DMS79 (cell line): ENCODE data around the gene KCNMA1.

ENCODE experiments used
- DNase-seq: peaks from one replicate; lab custom pipeline; 2025; lab: John Stamatoyannopoulos, UW

The KCNMA1 gene

DNA sequence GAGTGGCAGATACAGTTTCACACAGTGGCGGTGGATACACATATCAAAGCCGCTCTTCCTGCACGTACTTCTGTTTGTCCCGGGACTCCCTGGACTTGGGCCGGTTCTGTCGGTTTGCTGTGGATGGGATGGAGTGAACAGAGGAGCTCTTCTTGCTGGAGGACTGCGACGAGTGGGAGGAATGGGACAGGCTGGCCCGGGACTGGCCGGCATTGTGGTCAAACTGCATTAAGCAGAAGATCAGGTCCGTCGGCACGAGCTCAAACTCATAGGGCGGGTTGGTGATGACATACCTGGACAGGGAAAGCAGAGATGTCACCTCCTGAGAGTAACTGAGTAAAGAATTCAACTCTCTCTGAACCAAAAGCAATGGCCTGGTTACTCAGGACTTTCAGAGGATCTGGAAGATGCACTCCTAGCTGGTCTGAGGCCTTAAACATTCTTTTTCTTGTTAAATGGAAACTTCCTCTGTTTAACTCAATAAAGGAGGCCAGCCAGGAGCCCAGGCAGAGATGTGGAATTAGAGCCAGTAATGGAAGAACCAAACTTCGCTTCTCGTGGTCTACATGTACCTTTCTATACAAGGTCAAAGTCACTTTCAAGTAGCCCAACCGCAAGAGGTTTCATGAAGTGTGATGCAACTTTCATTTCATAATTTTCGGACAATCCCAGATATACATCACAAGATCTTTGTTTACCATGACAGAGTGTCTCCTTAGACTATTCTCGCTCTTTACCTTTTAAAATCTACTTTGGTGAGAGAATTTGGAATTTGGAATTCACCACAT, 750.2 kb downstream of the KCNMA1 start:
- no peak for DNase-seq

DNA sequence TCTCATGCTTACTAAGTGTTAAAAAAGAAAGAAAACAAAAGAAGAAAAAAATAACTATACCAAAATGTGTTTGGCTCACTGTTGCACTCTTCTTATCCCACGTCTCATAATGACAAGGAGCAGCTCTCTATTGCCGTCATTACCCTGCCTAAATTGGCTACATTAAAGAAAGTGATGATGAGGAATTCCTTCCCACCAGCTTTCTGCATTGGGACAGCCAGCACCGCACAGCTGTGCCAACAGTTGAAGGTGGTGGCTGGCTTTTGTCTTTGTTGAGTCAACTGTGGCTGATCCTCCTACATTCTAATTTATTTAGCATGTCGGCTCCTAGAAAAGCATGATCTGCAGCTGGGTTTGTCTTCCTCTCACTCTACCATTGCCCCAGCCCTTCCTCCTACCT, 751.8 kb downstream of the KCNMA1 start:
- DNase-seq, result no peak

DNA sequence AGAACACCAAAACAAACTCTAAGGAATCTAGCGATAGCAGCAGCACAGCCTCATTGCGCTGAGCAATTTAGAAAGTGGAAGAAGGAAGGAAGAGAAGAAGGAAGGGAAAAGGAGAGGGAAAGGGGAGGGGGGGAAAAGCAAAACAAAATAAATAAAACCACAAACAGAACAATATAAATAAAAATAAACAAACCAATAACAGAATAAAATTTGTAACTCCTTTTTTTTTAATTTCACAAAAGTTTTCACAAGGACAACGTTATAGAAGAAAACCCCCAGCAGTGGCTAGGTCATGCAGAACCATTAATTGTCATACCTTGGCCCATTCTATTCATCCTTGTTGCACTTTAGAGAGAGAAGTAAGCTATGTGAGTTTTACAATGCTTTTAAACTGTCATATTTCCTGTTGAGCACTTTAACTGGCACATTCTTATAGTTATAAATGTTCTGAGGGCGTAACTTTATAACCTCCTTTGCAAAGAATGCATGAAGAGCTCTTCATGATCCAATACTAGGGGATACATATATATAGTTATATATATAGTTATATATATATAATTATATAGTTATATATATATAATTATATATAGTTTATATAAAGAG, 752.8 kb downstream of the KCNMA1 start:
- DNase-seq, result no peak

DNA sequence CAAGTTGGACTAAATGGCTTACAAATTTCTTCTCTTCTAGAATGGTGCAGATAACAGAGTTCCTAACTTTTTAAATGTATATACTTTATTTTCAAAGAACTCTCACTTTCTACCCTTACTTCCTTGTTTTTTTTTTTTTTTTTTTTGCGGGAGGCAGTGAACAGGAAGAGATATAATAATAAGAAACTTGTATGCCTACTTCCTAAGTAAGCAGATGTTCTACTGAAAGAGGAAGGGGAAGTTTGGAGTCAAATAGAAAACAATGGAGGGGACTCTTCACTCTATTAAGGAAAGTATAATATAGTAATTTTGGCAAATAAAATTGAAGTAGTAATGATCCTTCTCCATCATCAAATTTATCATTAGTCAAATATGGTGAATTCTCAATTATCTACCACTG, 754.0 kb downstream of the KCNMA1 start:
- DNase-seq, result no peak

DNA sequence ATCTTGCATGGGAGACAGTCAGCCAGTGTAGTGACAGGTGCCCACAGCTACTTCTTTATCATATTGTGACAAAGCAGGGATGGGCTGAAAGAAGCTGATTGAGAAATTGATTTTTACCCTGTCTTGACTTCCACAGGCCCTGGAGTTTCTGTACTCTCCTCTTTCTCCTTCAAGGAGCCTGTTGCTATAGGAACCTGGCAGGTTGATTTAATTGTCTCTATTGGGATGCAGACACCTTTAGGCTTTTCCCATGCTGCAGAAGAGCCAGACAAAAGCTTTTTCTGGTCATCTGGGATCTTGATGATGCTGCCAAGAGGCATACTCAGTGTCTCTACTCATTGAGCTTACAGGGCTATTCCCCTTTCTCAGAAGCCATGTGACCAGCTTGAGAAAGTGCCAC, 754.8 kb downstream of the KCNMA1 start:
- no peak for DNase-seq

DNA sequence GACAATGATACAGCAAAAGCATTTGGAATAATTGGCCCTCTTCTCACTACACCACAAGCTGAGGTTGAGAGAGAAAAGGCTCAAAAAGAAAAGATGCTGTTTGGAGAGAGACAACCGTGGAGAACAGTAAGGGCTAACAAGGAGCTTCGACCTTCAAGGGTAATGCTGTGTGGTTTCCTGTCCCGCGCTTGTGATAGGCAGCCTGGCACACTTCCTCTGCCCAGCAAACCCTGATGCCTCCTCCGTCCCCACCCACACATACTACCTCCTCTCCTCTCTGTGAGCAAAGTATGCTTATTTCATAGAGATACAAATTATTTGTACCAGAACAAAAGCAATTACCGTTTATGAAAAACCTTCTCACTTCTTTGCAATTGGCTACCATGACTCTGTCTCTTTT, 755.4 kb downstream of the KCNMA1 start:
- DNase-seq, result no peak

DNA sequence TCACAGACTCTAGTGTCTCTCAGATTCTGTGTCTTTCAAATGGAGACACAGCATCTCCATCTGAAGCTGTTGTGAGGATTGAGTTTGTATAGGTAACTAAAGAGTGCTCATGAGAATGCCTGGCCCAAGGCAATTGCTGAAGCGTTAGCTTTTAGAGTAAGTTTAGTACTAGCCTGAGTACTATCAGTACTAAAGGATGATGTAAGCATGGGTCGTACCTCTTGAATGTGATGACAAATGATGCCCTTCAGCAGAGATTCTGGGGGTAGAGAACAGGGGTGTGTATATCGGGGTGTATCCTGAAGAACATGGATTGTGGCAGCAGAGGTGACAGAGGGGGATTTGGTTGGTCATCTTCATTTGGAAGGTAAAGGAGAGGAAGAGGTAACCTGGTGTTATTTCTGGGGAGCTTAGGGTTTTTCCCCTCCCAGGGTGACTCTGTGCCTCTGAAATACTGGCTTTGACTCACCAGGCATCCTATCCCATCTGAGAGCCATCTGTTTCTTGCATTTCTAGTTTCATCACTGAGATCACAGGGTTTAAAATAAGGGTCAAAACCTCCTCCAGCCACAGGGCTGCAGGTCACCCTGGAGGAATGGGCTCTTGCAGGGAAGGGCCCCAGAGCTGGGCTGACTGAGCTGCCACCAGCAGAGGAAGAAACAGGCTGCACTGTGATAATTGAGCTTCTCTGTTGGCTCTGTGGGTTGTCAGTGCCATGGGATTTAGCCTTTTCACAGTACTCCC, 756.0 kb downstream of the KCNMA1 start:
- DNase-seq, result no peak

DNA sequence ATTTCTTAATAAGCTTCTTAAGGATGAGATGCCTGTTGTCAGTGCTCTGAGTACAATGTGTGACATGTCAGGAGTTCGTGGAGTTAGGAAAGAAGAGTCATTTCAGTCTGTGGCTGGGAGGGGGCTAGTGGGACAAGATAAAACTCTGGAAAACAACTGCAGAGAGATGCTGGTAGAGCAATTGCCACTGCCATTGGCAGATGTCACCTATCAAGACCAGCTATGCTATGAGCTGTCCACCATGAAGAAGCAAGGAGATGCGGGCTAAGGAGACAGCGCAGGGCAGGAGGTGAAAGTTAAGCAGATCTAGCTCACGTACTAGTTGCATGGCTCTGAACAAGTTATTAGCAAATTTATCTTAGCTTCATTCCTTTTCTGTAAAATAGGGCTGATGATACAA, 756.7 kb downstream of the KCNMA1 start:
- DNase-seq, result no peak

DNA sequence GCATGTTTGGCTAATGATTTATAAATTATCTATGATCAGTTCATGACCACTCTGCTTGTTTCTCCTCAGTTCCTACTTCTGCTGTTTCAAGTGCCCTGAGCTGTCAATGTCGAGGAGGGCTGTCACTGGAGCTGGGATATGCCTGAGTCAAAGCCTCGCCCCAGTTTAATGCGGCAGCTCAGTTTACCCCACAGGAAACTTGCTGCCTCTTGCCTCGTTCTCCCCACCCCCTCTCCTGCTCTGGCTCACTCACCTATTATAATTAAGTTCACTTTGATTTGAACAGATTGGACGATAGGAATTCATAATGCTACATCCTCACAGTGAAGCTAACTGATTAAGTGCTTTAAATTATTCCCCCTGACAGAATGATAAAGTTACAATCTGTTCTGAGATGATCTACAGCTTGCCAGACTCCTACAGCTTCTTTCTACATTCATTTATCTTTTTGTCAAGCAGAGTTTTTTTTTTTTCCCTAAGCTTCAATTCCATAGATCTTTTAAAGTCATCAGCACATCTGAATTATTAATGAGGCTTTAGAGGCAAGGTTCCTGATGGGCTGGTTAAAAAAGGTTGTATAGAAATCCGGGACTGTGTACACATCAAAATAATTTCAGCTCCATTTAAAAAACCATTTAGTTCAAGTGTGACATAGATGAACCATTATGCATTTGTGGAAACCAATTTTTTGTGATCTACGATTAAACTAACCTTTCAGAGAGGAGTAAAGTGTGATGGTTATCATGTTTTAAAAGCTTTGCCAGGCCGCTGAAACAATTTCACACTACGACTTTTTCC, 758.3 kb downstream of the KCNMA1 start:
- no peak for DNase-seq

DNA sequence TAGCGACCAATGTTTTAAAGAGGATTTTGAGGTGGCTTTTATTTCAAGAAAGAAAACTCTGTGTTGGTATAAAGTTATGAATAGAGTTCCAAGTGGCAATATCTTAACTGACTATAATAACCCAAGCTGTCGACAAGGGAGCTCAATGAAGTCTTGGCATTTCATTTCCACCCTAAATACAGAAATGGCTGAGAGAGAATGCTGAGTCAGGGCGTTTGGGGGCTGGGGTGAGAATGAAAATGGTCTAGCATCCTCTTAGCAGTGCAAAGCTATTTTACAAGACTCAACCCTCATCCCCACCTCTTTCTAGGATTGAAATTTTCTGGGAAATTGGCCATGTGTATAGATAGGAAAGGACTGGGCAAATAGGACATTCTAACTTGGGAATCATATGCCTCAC, 759.1 kb downstream of the KCNMA1 start:
- DNase-seq, result no peak

DNA sequence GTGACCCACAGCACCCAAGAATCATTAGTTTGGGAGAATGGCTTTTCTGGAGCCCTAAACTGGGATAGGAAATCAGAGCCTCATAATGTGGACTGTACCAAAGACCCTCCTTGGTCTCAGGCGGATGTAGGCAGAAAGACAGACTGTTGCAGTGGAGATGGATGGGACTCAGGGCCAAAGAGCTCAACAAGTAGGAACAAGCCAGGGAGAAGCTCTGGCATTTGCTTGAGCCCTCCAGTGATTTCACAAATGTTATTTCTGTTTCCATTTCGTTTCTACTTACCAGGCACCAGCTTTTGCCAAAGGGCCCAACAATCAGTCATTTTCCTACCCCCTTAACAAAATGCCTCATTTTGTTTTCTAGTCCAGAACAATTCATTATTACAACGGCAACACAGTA, 762.7 kb downstream of the KCNMA1 start:
- no peak for DNase-seq

DNA sequence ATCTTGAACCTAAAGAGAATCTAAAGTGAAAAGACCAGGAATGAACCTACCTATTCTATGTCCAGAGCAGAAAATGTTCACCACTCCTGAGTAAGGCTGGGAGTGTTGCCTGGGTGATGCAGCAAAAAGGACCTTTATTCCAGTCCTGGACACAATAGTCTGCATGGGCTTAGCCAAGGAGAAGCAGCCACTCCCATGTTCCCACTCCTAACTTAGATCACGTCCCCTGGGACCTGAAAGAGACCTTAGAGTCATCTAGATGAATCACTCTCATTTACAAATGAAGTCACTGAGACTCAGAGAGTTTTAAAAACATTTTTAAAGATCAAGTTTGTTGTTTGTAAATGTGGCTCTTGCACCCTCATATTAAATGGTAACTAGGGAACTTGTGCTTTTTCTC, 763.4 kb downstream of the KCNMA1 start:
- DNase-seq, result no peak

DNA sequence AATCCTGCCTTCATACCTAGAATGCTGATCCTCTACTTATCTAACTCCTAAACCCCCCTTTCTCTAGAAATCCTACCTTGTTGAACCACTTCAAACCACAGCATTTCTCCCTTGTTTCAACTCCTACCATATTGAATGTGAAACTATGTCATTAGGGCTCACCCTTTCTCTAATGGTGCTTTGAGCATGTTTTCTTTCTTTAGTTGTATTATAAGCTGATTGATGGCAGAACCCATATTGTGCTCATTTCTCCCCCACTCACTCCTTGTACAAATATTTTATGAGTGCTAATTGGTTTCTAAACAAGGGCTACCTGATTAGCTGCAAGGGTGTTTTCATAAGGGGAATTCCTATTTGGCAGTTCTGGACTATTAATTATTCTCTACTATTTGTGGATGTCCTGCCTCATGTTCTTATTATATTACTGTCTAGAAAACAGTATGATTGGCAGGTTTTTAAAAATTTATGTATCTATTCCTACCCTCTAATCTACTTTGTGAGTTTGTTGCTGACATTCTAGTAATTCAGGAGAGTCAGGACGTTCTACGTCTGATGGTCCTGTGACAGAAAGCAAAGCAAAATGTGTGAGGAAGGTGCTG, 765.8 kb downstream of the KCNMA1 start:
- DNase-seq, result no peak

DNA sequence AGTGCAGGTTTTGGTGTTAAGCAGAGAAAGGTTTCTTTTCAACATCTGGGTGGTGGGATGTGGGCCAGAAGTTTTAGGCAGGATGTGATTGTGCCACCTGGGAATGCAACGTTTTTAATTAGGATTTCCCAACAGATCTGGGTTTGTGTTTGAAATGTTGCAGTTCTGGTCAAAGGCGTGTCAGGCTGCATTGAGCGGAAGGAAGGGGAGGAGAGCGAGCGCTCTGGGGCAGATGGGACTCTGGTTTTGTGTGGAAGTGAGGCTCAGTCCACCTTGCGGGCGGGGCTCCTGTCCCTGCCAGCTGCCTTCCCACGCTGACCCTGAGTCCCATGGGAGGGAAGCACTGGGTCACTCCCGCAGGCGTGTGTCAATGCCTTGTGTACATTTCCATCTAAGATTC, 767.7 kb downstream of the KCNMA1 start:
- DNase-seq, result no peak

DNA sequence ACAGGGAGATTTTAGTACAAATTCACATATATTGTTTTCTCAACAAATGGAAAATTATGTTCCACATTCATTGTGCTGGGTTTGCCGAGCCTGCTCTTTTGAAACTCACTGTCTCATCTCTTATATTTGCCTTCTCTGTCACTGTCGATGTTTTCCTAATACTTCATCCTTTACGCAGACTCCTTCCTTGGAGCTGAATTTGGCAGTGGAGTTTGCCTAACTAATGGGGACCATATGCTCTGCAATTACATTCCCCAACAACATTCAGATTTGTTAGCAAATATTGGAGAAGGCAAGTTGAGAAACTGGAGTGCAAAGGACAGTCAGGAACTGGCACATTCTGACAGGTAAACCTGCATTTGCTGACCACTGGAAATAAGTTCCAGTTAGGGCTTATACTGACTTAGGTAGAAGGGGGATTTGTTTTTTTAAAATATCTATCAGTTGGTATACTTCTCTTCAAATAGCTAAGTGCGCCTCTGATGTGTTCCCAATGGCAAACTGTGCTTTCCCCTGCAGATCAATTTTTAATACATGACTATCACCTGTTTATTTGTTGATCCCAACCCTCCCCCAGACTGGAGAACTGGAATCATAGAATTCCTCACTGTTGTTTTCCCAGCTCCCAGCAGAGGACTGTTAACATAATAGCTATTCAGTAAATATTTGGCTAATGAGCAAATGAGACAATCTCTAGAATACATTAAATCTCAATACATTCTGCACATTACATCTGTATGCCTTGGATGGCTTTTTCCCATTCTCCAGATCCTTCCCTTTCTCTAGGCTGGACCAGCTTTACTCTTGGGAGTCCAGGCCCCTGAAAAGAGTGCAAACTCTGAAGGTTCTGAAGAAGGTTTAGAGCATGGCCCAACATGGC, 769.3 kb downstream of the KCNMA1 start:
- DNase-seq, result no peak

DNA sequence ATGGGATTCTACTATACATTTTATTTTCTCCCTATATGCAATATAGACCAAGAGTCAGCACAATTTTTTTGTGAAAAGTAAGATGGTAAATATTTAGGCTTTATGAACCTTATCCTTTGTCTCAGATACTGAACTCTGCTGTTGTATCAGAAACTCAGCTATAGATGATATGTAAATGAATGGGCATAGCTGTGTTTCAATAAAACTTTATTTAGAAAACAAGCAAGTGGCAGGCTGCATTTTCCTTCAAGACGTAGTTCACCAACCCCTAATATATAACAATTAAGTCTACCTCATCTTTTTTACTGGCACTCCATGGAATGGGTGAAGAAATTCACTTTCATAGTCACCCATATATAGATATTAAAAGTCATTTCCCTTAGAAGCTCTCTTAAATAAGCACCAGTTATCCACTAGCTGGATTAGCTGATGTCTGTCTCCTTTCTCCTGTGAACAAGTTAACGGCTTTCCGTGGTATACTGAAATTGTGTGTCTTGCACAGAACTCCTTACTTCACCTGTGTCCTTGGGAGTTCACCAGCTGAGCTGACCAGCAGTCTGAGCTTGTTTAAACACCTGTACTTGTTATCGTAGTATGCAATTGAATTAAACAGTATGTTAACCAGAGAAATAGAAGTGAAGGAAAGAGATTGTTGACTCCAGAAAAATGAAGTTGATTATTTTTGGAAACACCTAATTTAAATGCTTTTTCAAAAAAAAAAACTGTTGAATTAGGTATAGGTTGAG, 770.6 kb downstream of the KCNMA1 start:
- DNase-seq, result no peak

DNA sequence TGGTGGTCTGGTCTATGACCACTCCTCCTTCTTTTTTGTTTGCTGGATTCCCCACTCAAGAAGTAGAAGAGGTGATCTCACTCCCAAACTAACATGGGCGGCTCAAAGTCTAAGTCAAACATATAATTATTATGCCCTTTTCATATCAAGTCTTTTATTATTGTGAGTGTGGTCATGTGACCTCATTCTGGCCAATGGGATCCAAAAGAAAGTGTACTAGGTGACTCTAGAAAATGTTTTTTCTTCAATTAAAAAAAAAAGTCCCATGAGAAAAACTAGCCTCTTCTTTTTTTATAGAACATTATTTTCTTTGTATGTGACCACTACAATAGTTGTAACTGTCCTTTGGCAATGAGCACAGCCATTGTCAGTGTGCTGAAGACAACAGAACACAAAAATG, 772.7 kb downstream of the KCNMA1 start:
- no peak for DNase-seq

DNA sequence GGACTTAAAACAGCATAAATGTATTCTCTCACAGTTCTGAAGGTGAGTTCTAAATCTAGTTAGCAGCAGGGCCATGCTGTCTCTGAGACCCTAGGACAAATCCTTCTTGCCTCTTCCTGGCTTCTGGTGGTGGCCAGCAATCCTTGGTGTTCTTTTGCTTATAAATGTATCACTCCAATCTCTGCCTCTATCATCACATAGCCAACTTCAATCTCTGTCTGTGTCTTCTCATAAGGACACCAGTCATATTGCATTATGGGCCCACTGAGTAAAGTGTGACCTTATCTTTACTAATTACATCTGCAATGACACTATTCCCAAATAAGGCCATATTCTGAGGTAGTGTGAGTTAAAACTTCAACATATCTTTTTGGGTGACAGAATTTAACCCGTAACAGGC, 778.9 kb downstream of the KCNMA1 start:
- no peak for DNase-seq

DNA sequence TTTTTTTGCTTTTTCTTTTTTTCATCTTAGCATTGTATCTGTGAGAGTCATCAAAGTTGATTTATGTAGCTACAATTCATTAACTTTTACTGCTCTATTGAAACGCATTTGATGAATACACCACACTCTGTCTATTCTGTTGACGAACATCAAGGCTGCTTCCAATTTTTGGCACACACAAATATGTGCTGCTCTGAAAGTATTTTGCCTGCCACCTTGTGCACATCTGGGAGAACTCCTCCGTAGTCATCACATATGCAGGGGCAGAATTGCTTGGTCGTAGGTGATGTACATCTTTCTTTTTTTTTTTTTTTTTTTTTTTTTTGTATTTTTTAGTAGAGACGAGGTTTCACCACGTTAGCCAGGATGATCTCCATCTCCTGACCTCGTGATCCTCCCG, 796.8 kb downstream of the KCNMA1 start:
- DNase-seq, result no peak

DNA sequence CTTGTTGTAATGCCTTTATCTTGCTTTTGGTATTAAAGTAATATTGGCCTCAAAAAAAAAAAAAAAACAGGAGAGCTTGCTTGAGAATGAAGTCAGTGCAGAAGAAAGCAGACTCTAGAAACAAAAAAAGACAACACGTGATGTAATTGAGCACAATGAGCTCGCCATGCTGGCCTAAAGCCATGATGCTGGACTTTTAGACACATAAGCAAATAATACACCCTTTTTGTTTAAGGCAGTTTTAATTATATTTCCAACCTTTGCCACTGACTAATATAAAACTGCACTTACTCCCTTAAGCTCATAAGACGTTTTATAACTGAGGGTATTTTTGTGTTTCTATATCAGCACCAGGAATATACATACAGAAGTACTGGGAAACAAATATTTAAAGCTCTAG, 798.3 kb downstream of the KCNMA1 start:
- DNase-seq, result no peak
